Measurements from ENCODE around the gene ZDHHC9. TPM values are rescaled to one million over a fixed set of nuclear protein-coding genes. Genes with fewer than 3 reads are reported as not detected.

The ZDHHC9 gene
- total RNA-seq (31.4 TPM), polyA plus RNA-seq (ENCODE audit: insufficient read depth, low read depth, low replicate concordance) (24.5 TPM)
- long read RNA-seq, donor 1, full-length matches to known transcripts = 2 of 2 reads
- long read RNA-seq, donor 1, partial matches to known transcripts = 0 of 2 reads
- long read RNA-seq, donor 1, other reads (novel, unspliced or antisense) = 0 of 2 reads
- long read RNA-seq, donor 2, full-length matches to known transcripts = 7 of 7 reads
- long read RNA-seq, donor 2, partial matches to known transcripts = 0 of 7 reads
- long read RNA-seq, donor 2, other reads (novel, unspliced or antisense) = 0 of 7 reads
- long read RNA-seq, donor 3, full-length matches to known transcripts = 8 of 8 reads
- long read RNA-seq, donor 3, partial matches to known transcripts = 0 of 8 reads
- long read RNA-seq, donor 3, other reads (novel, unspliced or antisense) = 0 of 8 reads
- long read RNA-seq, donor 4, full-length matches to known transcripts = 11 of 11 reads
- long read RNA-seq, donor 4, partial matches to known transcripts = 0 of 11 reads
- long read RNA-seq, donor 4, other reads (novel, unspliced or antisense) = 0 of 11 reads
- long read RNA-seq, donor 5 = 0 reads
- long read RNA-seq, donor 6, full-length matches to known transcripts = 1 of 1 reads
- long read RNA-seq, donor 6, partial matches to known transcripts = 0 of 1 reads
- long read RNA-seq, donor 6, other reads (novel, unspliced or antisense) = 0 of 1 reads
- long read RNA-seq, donor 7, full-length matches to known transcripts = 12 of 20 reads
- long read RNA-seq, donor 7, partial matches to known transcripts = 0 of 20 reads
- long read RNA-seq, donor 7, other reads (novel, unspliced or antisense) = 8 of 20 reads
- long read RNA-seq, donor 8, full-length matches to known transcripts = 3 of 3 reads
- long read RNA-seq, donor 8, partial matches to known transcripts = 0 of 3 reads
- long read RNA-seq, donor 8, other reads (novel, unspliced or antisense) = 0 of 3 reads
- long read RNA-seq, donor 9, full-length matches to known transcripts = 1 of 1 reads
- long read RNA-seq, donor 9, partial matches to known transcripts = 0 of 1 reads
- long read RNA-seq, donor 9, other reads (novel, unspliced or antisense) = 0 of 1 reads
- long read RNA-seq, donor 10, full-length matches to known transcripts = 9 of 9 reads
- long read RNA-seq, donor 10, partial matches to known transcripts = 0 of 9 reads
- long read RNA-seq, donor 10, other reads (novel, unspliced or antisense) = 0 of 9 reads

- intact Hi-C loops (cut with DNase I) = no loop called here
- Histone ChIP-seq H3K4me3 (ENCODE audit: low read length in 3 of 3) (peak within 1 kb of the TSS; percentile 67 to 84 (median 78)), H3K9ac (ENCODE audit: low read length in 3 of 3) (peak within 1 kb of the TSS in 2 of 3 donors; percentile 51 to 77), H3K27ac (ENCODE audit: low read depth in 2 of 2, low read length in 2 of 2) (peak within 1 kb of the TSS; percentile 78 to 81), H3K36me3 (ENCODE audit: control insufficient read depth in 2 of 3, insufficient read depth in 3 of 3, low read length in 3 of 3) (peaks cover 0 to 11% (median 0%) of the 10 kb centered on the region in 3 donors), H3K4me1 (ENCODE audit: control insufficient read depth in 2 of 3, insufficient read depth in 2 of 3, low read depth in 1 of 3, low read length in 3 of 3) (peaks cover 0 to 8% (median 0%) of the 10 kb centered on the region in 3 donors), H3K27me3 (ENCODE audit: control insufficient read depth, insufficient read depth, low read length) (no peaks in the 10 kb centered on the region), H3K9me3 (ENCODE audit: control insufficient read depth in 2 of 3, insufficient read depth in 1 of 3, low read length in 3 of 3) (no peaks in the 10 kb centered on the region)
- peak; percentile 46 for FAIRE-seq
- peak; percentile 92 to 94 (median 94) for DNase-seq
- TF ChIP-seq CTCF (IDR thresholded peaks at IDR 0.05; ENCODE audit: borderline replicate concordance, extremely low read depth, insufficient read depth) = no peak
These were observed at the start of gene ZDHHC9 for GRCh38 chrX:129843459-129844306. ZDHHC9 (minus strand) TSS chrX:129843886; CDS start chrX:129841945, 1,941 bp downstream.

GRCh38 chrX:129877401-129877800 is 33.7 kb upstream of the ZDHHC9 start:
- FAIRE-seq = no peak
- no peak overlapping the region for H3K27ac ChIP-seq (ENCODE audit: low read depth in 2 of 2, low read length in 2 of 2)

More at GRCh38 chrX:129877401-129877800, 33.7 kb upstream of the ZDHHC9 start:
- H3K4me1 ChIP-seq (ENCODE audit: control insufficient read depth in 2 of 3, insufficient read depth in 2 of 3, low read depth in 1 of 3, low read length in 3 of 3) = no peaks in the 10 kb centered on the region
- H3K4me3 ChIP-seq (ENCODE audit: low read length in 3 of 3) = no peak overlapping the region
- TF ChIP-seq CTCF (IDR thresholded peaks at IDR 0.05; ENCODE audit: borderline replicate concordance, extremely low read depth, insufficient read depth) = no peak
- no peaks in the 10 kb centered on the region for H3K9me3 ChIP-seq (ENCODE audit: control insufficient read depth in 2 of 3, insufficient read depth in 1 of 3, low read length in 3 of 3)
- DNase-seq = no peak
- intact Hi-C loops (cut with DNase I) = no loop called here
- no peaks in the 10 kb centered on the region for H3K36me3 ChIP-seq (ENCODE audit: control insufficient read depth in 2 of 3, insufficient read depth in 3 of 3, low read length in 3 of 3)
- no peak overlapping the region for H3K9ac ChIP-seq (ENCODE audit: low read length in 3 of 3)
- no peaks in the 10 kb centered on the region for H3K27me3 ChIP-seq (ENCODE audit: control insufficient read depth, insufficient read depth, low read length)
